ENCODE results near the gene RAPGEF5.

Gene RAPGEF5

GRCh38 chr7:22229148-22229547 is 127.8 kb downstream of the RAPGEF5 start:
- DNase-seq: no peak

- DNase-seq: no peak
Observed at GRCh38 chr7:22223807-22224206, 133.1 kb downstream of the RAPGEF5 start.

GRCh38 chr7:22220941-22221340 is 136.0 kb downstream of the RAPGEF5 start:
- no peak for DNase-seq

GRCh38 chr7:22219739-22220493 is 137.0 kb downstream of the RAPGEF5 start:
- DNase-seq: no peak

- peak in 45 of 56 donors; percentile 8 to 91 (median 52) for DNase-seq
Observed at GRCh38 chr7:22219036-22219435, 137.9 kb downstream of the RAPGEF5 start.

GRCh38 chr7:22216832-22217475 is 140.0 kb downstream of the RAPGEF5 start:
- DNase-seq: no peak

GRCh38 chr7:22216309-22216708 is 140.6 kb downstream of the RAPGEF5 start:
- DNase-seq: no peak

- no peak for DNase-seq
Observed at GRCh38 chr7:22214000-22214399, 143.0 kb downstream of the RAPGEF5 start.

GRCh38 chr7:22213081-22213480 is 143.9 kb downstream of the RAPGEF5 start:
- peak in 1 of 56 donors; percentile 8 for DNase-seq

GRCh38 chr7:22210967-22211366 is 146.0 kb downstream of the RAPGEF5 start:
- no peak for DNase-seq

- DNase-seq: no peak
Observed at GRCh38 chr7:22210355-22210754, 146.6 kb downstream of the RAPGEF5 start.

- DNase-seq: no peak
Observed at GRCh38 chr7:22208799-22209198, 148.2 kb downstream of the RAPGEF5 start.

GRCh38 chr7:22207724-22208225 is 149.2 kb downstream of the RAPGEF5 start:
- DNase-seq: no peak

GRCh38 chr7:22205631-22206030 is 151.3 kb downstream of the RAPGEF5 start:
- no peak for DNase-seq

- no peak for DNase-seq
Observed at GRCh38 chr7:22204312-22204711, 152.6 kb downstream of the RAPGEF5 start.

GRCh38 chr7:22202141-22202540 is 154.8 kb downstream of the RAPGEF5 start:
- no peak for DNase-seq

GRCh38 chr7:22201186-22201880 is 155.6 kb downstream of the RAPGEF5 start:
- no peak for DNase-seq

- DNase-seq: no peak
Observed at GRCh38 chr7:22200777-22201176, 156.2 kb downstream of the RAPGEF5 start.

GRCh38 chr7:22200238-22200637 is 156.7 kb downstream of the RAPGEF5 start:
- no peak for DNase-seq

GRCh38 chr7:22197376-22197775 is 159.6 kb downstream of the RAPGEF5 start:
- DNase-seq: no peak

- DNase-seq: no peak
Observed at GRCh38 chr7:22196429-22196828, 160.5 kb downstream of the RAPGEF5 start.

Data from amygdala (tissue), 56 donors.